Aorta (tissue), 5 donors: ENCODE data around the gene SLC16A10. TPM values are rescaled to one million over a fixed set of nuclear protein-coding genes. Genes with fewer than 3 reads are reported as not detected.

Experiments
- ATAC-seq: fragments of 200-7000 bp; cut with Tn5 transposase; one replicate; pipeline ENCODE4 v1.9.1; 2022; ENCODE audit warnings: moderate library complexity; ENCODE audit not compliant: low FRiP score
- DNase-seq, 2 donors: peaks; one replicate each; pipeline ENCODE4 v3.0.0-alpha.2; 2020
- H3K27ac ChIP-seq, 2 donors: one replicate each; pipeline ENCODE4 v1.5.1; 2013; ENCODE audit warnings: low read length in 2 of 2, mild to moderate bottlenecking in 2 of 2, moderate library complexity in 2 of 2, control low read depth in 1 of 2, inconsistent platforms in 1 of 2, low read depth in 1 of 2
- H3K27me3 ChIP-seq, 2 donors: one replicate each; pipeline ENCODE4 v1.6.1; 2013; ENCODE audit warnings: control low read depth in 1 of 2, low read length in 1 of 2, mild to moderate bottlenecking in 1 of 2, moderate library complexity in 1 of 2; ENCODE audit not compliant: insufficient read depth in 2 of 2, control insufficient read depth in 1 of 2
- H3K36me3 ChIP-seq, 2 donors: one replicate each; pipeline ENCODE4 v1.6.1; 2013; ENCODE audit warnings: control low read depth in 1 of 2, low read length in 1 of 2, mild to moderate bottlenecking in 1 of 2; ENCODE audit not compliant: insufficient read depth in 2 of 2, control insufficient read depth in 1 of 2
- H3K4me1 ChIP-seq, 2 donors: one replicate each; pipeline ENCODE4 v1.6.1; 2013; ENCODE audit warnings: low read length in 2 of 2, control low read depth in 1 of 2, mild to moderate bottlenecking in 1 of 2, moderate library complexity in 1 of 2; ENCODE audit not compliant: insufficient read depth in 2 of 2, control insufficient read depth in 1 of 2
- H3K4me3 ChIP-seq, 2 donors: one replicate each; pipeline ENCODE4 v1.5.1; 2013; ENCODE audit warnings: low read length in 2 of 2, control low read depth in 1 of 2, mild to moderate bottlenecking in 1 of 2
- H3K9me3 ChIP-seq: one replicate; pipeline ENCODE4 v1.6.1; 2013; ENCODE audit warnings: mild to moderate bottlenecking, low read length; ENCODE audit not compliant: control insufficient read depth
- WGBS, 2 donors: extraction: QIAGEN DNeasy Blood & Tissue Kit; methylation state at CpG; one replicate each; pipeline ENCODE4 v1.1.7; 2013; 5-methylcytosine and 5-hydroxymethylcytosine counted together
- intact Hi-C, 2 donors: fragments of 100-400 bp; cut with DNase I; formaldehyde crosslinking; loops; one replicate each; pipeline versions ENCODE4 v1.14.2 to v1.15.0; 2022
- polyA plus RNA-seq, 2 donors: library from polyadenylated mRNA; stranded (reverse); fragments of 200-250 nt; gene quantifications; one replicate each; pipeline ENCODE4 v1.2.3, GENCODE V29; 2013
- total RNA-seq, 2 donors: library from RNA; stranded (reverse); fragmentation: NEBNext Ultra II Directional; extraction: Animal tissue kit (Norgen Biotek cat#: 25700); gene quantifications; one replicate each; pipeline ENCODE4 v1.2.1, GENCODE V29; 2021
- donor health status: healthy with polysubstance abuse.
- donor health status: Bipolar disorder and iron deficiency.
- donor health status: DM: no; HTN: no; CAD: no.
- donor health status: DM: no; HTN: no; CAD: no.
- donor health status: DM: yes; HTN: yes; CAD: no.

SLC16A10 gene
- total and polyA plus RNA-seq, 4 donors: 0.05 to 13.1 (median 9.0) TPM

DNA sequence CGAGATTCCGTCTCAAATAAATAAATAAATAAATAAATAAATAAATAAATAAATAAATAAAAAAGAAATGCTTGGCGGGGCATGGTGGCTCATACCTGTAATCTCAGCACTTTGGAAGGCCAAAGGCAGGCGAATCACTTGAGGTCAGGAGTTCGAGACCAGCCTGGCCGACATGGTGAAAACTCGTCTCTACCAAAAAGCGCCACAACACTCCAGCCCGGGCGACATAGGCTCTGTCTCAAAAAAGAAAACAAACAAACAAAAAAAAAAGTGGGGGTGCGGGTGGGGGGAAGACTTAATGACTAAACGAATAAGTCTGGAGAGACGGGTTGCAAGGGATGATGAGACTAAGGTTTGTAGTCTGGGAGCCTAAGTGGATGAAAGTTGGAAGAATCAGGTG, 170.7 kb downstream of the SLC16A10 start:
- no peak for DNase-seq

DNA sequence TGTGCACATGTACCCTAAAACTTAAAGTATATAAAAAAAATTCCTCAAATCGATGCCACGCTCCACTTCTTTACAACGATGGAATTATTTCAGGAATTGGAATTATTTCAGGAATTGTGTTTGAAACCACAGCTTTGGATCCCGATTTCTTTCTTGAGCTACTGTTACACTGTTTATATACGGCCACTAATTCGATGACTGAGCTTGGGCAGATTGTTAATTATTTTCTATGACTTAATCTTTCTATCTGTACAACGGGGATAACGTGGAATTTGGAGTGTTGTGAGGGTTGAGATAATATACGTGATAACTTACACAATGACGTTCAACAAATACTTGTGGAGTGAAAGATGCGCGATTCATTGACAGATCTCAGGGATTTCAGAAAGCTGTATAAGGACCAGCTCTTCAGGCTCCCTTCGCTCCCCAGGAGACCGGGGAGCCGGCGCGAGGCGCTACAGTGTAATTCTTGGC, 171.3 kb downstream of the SLC16A10 start:
- no peak for ATAC-seq
- no peaks in the 10 kb centered on the region for H3K27me3 ChIP-seq
- no peaks in the 10 kb centered on the region for H3K36me3 ChIP-seq
- WGBS, 2 donors: 2 to 3% methylated on average over 18 of the region's 18 CpGs
- intact Hi-C loops: loop anchor here in 1 of 2 donors (5.0 kb wide), 2 partner anchors 224 to 384 kb away; partner anchors contain the start of gene REV3L
- H3K4me1 ChIP-seq: peaks cover 0 to 4% of the 10 kb centered on the region in 2 donors
- H3K9me3 ChIP-seq: no peaks in the 10 kb centered on the region
- no peak overlapping the region for H3K4me3 ChIP-seq
- no peak for DNase-seq
- no peak overlapping the region for H3K27ac ChIP-seq

More for the DNA sequence above, 170.7 kb downstream of the SLC16A10 start:
- intact Hi-C loops: loop anchor here in 1 of 2 donors (5.0 kb wide), 2 partner anchors 224 to 384 kb away; partner anchors contain the start of gene REV3L
- no peak for ATAC-seq
- Histone ChIP-seq H3K27me3 (no peaks in the 10 kb centered on the region), H3K9me3 (no peaks in the 10 kb centered on the region), H3K27ac (no peak overlapping the region), H3K4me1 (peaks cover 0 to 4% of the 10 kb centered on the region in 2 donors), H3K36me3 (no peaks in the 10 kb centered on the region), H3K4me3 (no peak overlapping the region)
- 92 to 94% methylated on average over 13 of the region's 13 CpGs for WGBS, 2 donors

DNA sequence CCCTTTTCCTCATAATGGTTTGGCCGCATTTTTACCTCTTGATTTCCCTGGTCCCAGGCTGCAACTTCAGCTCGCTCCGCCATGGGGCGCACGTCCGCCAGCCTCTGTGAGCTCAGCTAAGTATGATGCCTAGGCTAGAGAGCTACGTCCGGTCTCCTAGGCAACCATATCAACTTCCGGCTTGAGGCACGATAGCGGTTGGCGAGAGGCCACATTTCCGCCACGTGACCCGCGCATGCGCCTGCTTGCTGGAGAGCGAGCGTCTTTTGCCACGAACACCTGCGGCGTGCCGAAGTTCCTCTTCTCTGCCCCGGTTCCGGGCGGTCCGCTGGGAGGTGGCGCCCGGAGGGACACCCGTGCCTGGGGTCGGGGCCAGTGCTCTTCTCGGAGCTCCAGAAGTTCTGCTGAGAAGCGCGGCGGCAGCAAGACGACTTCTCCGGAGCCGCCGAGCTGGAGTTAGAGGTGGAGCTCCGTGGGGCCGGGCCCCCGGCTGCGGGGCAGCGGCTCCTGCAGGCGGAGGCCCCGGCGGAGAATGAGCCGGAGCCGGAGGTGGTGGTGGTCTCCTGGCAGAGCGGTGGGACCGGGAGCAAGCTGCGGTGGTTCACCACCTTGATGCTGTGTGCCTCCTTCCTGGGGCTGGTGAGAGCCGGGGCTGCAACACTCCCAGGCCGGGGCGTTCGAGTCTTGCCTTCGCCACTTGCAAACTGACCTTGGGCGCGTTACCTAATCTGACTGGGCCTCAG, 172.0 kb downstream of the SLC16A10 start:
- H3K9me3 ChIP-seq: no peaks in the 10 kb centered on the region
- peak overlapping the region; percentile 48 to 53 for H3K4me3 ChIP-seq
- H3K36me3 ChIP-seq: no peaks in the 10 kb centered on the region
- DNase-seq: peak; percentile 99 to 100
- WGBS, 2 donors: 1% methylated on average over 52 to 59 of the region's 59 CpGs
- H3K4me1 ChIP-seq: peaks cover 0 to 4% of the 10 kb centered on the region in 2 donors
- no peaks in the 10 kb centered on the region for H3K27me3 ChIP-seq
- ATAC-seq: peak; percentile 100
- intact Hi-C loops: loop anchor here in 1 of 2 donors (5.0 kb wide), 2 partner anchors 223 to 383 kb away; partner anchors contain the start of gene REV3L
- H3K27ac ChIP-seq: peak overlapping the region in 1 of 2 donors; percentile 72

DNA sequence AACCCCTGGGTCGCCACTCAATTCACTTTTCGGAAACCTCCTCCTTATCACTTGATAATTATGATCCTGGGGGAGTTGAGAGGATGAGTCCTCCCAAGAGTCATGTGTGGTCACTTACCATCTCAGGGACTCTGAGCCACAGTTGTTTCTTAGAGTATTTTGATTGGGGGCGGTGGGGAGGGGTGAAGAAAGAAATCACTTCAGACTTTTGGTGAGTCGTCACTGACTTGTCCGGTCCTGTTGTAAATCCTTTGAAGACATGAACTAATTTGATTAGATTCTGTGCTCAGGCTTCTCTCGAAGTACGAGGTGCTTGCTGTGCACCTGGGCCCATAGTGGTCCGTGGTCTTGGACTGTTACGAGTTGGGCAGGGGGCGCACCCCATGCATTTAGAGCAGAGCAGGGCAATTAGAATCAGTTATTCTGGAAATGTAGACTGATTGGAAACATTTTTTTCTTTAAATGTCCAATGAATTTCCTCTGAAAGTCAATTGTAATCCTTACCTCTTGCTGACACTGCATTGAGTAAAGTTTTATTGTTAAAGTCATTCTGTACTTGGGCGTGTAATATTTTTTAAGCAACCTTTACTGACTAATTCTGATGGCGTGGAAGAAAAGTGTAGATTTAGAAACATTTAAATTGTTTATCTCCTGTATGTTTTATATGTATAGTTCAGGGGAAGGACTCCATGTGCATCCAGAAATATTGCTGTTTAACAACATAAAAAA, 173.4 kb downstream of the SLC16A10 start:
- DNase-seq (no peak), ATAC-seq (no peak)
- WGBS, 2 donors: 84 to 89% methylated on average over 12 of the region's 12 CpGs
- Histone ChIP-seq H3K9me3 (no peaks in the 10 kb centered on the region), H3K4me1 (peaks cover 0 to 4% of the 10 kb centered on the region in 2 donors), H3K36me3 (no peaks in the 10 kb centered on the region), H3K4me3 (no peak overlapping the region), H3K27me3 (no peaks in the 10 kb centered on the region), H3K27ac (no peak overlapping the region)
- intact Hi-C loops: loop anchor here in 1 of 2 donors (10.0 kb wide), 1 partner anchor 384 kb away; no protein-coding TSS in a partner anchor

DNA sequence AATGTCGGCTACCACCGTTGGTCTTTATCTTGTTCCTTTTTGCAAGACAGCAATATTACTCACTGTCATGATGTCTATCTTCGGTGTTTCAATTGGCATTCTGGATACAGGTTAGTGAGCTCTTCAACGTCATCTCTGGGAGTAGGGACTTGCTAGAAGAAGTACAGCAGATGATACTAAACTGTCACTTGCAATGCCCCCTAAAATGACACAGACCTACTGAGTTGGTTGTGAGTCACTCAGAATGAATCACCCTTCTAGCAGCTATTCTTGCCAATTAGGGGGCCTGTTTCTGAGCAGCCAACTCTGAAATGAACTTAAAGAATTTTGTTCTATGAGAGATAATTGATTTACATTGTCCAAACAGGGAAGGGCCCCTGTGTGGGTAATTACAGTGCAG, 176.5 kb downstream of the SLC16A10 start:
- H3K4me3 ChIP-seq: no peak overlapping the region
- ATAC-seq: no peak
- WGBS, 2 donors: 89 to 92% methylated on average over 4 of the region's 4 CpGs

DNA sequence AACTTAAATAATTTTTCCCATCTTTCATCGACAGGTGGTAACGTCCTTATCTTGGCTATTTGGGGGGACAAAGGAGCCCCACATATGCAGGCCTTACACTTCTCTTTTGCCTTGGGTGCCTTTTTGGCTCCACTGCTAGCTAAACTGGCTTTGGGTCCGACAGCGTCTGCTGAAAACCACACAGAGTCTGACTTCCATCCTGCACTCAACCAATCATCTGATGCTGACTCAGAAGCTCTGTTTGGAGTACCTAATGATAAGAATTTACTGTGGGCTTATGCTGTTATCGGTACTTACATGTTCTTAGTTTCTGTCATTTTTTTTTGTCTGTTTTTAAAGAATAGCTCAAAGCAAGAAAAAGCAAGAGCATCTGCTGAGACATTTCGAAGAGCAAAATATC, 178.5 kb downstream of the SLC16A10 start:
- Histone ChIP-seq H3K9me3 (no peaks in the 10 kb centered on the region), H3K27ac (no peak overlapping the region), H3K4me3 (no peak overlapping the region), H3K36me3 (peaks cover 6 to 9% of the 10 kb centered on the region in 2 donors), H3K4me1 (no peaks in the 10 kb centered on the region), H3K27me3 (no peaks in the 10 kb centered on the region)
- WGBS, 2 donors: 88 to 90% methylated on average over 6 of the region's 6 CpGs
- DNase-seq (no peak), ATAC-seq (no peak)
- intact Hi-C loops: loop anchor here in 1 of 2 donors (10.0 kb wide), 1 partner anchor 379 kb away; no protein-coding TSS in a partner anchor

More for the DNA sequence above, 176.5 kb downstream of the SLC16A10 start:
- Histone ChIP-seq H3K27me3 (no peaks in the 10 kb centered on the region), H3K36me3 (peaks cover 6% of the 10 kb centered on the region in 2 donors), H3K27ac (no peak overlapping the region), H3K4me1 (peaks cover 0 to 4% of the 10 kb centered on the region in 2 donors), H3K9me3 (no peaks in the 10 kb centered on the region)
- no peak for DNase-seq
- intact Hi-C loops: loop anchor here in 1 of 2 donors (10.0 kb wide), 1 partner anchor 381 kb away; no protein-coding TSS in a partner anchor

DNA sequence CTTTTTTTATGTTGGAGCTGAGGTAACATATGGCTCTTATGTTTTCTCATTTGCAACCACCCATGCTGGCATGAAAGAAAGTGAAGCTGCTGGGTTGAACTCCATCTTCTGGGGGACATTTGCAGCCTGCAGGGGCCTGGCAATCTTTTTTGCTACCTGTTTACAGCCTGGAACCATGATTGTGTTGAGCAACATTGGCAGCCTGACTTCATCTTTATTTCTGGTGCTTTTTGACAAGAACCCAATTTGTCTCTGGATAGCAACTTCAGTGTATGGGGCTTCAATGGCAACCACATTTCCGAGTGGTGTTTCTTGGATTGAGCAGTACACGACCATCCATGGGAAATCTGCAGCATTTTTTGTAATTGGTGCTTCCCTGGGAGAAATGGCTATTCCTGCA, 179.0 kb downstream of the SLC16A10 start:
- no peaks in the 10 kb centered on the region for H3K27me3 ChIP-seq
- no peaks in the 10 kb centered on the region for H3K9me3 ChIP-seq
- DNase-seq (no peak), ATAC-seq (no peak)
- 90 to 97% methylated on average over 2 of the region's 2 CpGs for WGBS, 2 donors
- intact Hi-C loops: loop anchor here in 1 of 2 donors (10.0 kb wide), 1 partner anchor 379 kb away; no protein-coding TSS in a partner anchor
- peaks cover 6 to 9% of the 10 kb centered on the region in 2 donors for H3K36me3 ChIP-seq
- no peak overlapping the region for H3K4me3 ChIP-seq
- no peak overlapping the region for H3K27ac ChIP-seq
- H3K4me1 ChIP-seq: no peaks in the 10 kb centered on the region

DNA sequence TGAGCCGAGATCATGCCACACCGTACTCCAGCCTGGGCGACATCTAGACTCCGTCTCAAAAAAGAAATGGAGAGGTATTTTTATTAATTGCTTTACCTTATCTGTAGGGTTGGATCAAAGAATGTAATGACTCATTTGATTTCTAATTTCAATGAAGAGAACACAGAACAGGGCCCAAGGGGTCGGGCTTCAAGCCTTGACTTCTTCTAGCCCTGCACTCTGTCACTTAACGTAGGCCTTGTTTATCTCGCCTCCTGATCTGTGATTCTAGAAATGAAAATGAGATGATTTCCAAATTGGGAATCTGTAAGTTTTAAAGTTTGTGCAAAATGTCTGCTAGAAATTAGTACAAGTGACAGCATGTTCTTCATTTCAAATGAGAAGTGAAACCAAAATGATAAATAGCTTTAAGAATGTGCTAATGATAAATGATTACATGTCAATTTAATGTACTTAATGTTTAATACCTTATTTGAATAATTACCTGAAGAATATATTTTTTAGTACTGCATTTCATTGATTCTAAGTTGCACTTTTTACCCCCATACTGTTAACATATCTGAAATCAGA, 180.5 kb downstream of the SLC16A10 start:
- peaks cover 6 to 9% of the 10 kb centered on the region in 2 donors for H3K36me3 ChIP-seq
- DNase-seq: no peak
- no peak for ATAC-seq
- H3K9me3 ChIP-seq: no peaks in the 10 kb centered on the region
- WGBS, 2 donors: 90 to 93% methylated on average over 7 of the region's 7 CpGs
- H3K4me1 ChIP-seq: no peaks in the 10 kb centered on the region
- intact Hi-C loops: loop anchor here in 1 of 2 donors (10.0 kb wide), 1 partner anchor 377 kb away; no protein-coding TSS in a partner anchor
- no peaks in the 10 kb centered on the region for H3K27me3 ChIP-seq
- no peak overlapping the region for H3K4me3 ChIP-seq
- no peak overlapping the region for H3K27ac ChIP-seq
